Measurements from ENCODE around the gene ITPR3. TPM values are rescaled to one million over a fixed set of nuclear protein-coding genes. Genes with fewer than 3 reads are reported as not detected.

Gene ITPR3
- total RNA-seq, 2 experiments from 2014 or later, result 56.6 to 83.5 TPM

GRCh38 chr6:33602180-33602579 lies 18.9 kb upstream of the ITPR3 start:
- POLR2A ChIA-PET, result interaction anchor here (0.6 to 1.5 kb wide), 4 partner anchors 12 to 109 kb away, joined by 3 to 4 read pairs (median 3); partner anchors contain the start of genes ITPR3 and UQCC2
- no peaks in the 10 kb centered on the region for H3K79me2 ChIP-seq (ENCODE audit: insufficient read depth, low read depth, low read length)
- no peaks in the 10 kb centered on the region for H4K20me1 ChIP-seq (ENCODE audit: insufficient read depth, low read length)
- H3K4me2 ChIP-seq (ENCODE audit: low read length), result 0 out of 2 replicates have a peak overlapping the region, but pooled peaks have one; percentile 2
- no TSS peak for BruUV-seq (replicated peaks)
- DNase-seq (ENCODE audit: low spot score), result no peak
- no peak overlapping the region for H3K4me3 ChIP-seq (ENCODE audit: low read depth, low read length, poor library complexity, severe bottlenecking)
- H3K9me2 ChIP-seq (ENCODE audit: insufficient read depth, low read length), result no peaks in the 10 kb centered on the region
- CTCF ChIA-PET (ENCODE audit: unreplicated experiment), result no interaction called here
- no peak overlapping the region for H3K27ac ChIP-seq (ENCODE audit: low read depth, low read length, poor library complexity, severe bottlenecking)
- no peaks in the 10 kb centered on the region for H3K9me3 ChIP-seq (ENCODE audit: low read length)
- H3K4me1 ChIP-seq (ENCODE audit: insufficient read depth, low read length, poor library complexity, severe bottlenecking), result peaks cover 32% of the 10 kb centered on the region
- H3K36me3 ChIP-seq (ENCODE audit: insufficient read depth, low read length), result no peaks in the 10 kb centered on the region
- H2AFZ ChIP-seq (ENCODE audit: low read length), result no peak overlapping the region
- intact Hi-C loops (cut with micrococcal nuclease; ENCODE audit: unreplicated experiment), result no loop called here
- TF ChIP-seq EZH2phosphoT487 (IDR thresholded peaks at IDR 0.05; ENCODE audit: borderline replicate concordance, low read depth, low read length), result no peak
- TF ChIP-seq CTCF (conservative IDR thresholded peaks at IDR 0.05; ENCODE audit: low read length), result no peak

DNA sequence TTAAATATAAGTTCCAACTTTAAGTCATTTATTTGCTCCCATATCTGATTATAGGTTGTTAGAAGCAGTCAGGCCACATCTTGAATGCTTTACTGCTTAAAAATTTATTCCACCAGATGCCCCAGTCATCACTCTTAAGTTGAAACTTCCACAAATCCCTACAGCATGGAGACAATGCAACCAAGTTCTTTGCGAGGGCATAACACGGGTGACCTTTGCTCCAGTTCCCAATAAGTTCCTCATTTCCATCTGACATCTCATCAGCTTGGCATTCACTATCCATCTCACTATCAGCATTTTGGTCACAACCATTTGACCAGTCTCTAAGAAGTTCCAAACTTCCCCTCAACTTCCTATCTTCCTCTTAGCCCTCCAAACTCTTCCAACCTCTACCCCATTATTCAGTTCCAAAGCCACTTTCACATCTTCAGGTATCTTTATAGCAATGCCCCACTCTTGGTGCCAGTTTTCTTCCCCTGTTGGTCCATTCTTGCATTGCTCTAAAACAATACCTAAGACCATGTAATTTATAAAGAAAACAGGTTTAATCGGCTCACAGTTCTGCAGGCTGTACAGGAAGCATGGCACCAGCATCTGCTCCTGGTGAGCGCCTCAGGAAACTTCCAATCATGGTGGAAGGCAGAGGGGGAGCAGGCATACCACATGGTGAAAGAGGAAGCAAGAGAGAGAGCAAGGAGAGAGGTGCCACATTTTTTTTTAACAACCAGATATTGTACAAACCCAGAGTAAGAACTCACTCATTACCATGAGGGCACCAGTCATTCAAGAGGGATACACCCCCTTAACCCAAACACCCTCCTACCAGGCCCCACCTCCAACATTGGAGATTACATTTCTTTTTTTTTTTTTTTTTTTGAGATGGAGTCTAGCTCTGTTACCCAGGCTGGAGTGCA lies 15.9 kb upstream of the ITPR3 start:
- ChIA-PET POLR2A (no interaction called here), CTCF (ENCODE audit: unreplicated experiment) (no interaction called here)
- no peaks in the 10 kb centered on the region for H3K36me3 ChIP-seq (ENCODE audit: insufficient read depth, low read length)
- no peaks in the 10 kb centered on the region for H3K9me3 ChIP-seq (ENCODE audit: low read length)
- no peak for TF ChIP-seq EZH2phosphoT487 (IDR thresholded peaks at IDR 0.05; ENCODE audit: borderline replicate concordance, low read depth, low read length)
- TF ChIP-seq CTCF (conservative IDR thresholded peaks at IDR 0.05; ENCODE audit: low read length), result no peak
- H3K4me1 ChIP-seq (ENCODE audit: insufficient read depth, low read length, poor library complexity, severe bottlenecking), result peaks cover 25% of the 10 kb centered on the region
- H4K20me1 ChIP-seq (ENCODE audit: insufficient read depth, low read length), result no peaks in the 10 kb centered on the region
- no peak for DNase-seq (ENCODE audit: low spot score)
- H3K4me3 ChIP-seq (ENCODE audit: low read depth, low read length, poor library complexity, severe bottlenecking), result no peak overlapping the region
- no peaks in the 10 kb centered on the region for H3K9me2 ChIP-seq (ENCODE audit: insufficient read depth, low read length)
- no peaks in the 10 kb centered on the region for H3K79me2 ChIP-seq (ENCODE audit: insufficient read depth, low read depth, low read length)
- intact Hi-C loops (cut with micrococcal nuclease; ENCODE audit: unreplicated experiment), result no loop called here
- no TSS peak for BruUV-seq (replicated peaks)
- no peak overlapping the region for H3K27ac ChIP-seq (ENCODE audit: low read depth, low read length, poor library complexity, severe bottlenecking)
- no peak overlapping the region for H2AFZ ChIP-seq (ENCODE audit: low read length)
- H3K4me2 ChIP-seq (ENCODE audit: low read length), result no peak overlapping the region

DNA sequence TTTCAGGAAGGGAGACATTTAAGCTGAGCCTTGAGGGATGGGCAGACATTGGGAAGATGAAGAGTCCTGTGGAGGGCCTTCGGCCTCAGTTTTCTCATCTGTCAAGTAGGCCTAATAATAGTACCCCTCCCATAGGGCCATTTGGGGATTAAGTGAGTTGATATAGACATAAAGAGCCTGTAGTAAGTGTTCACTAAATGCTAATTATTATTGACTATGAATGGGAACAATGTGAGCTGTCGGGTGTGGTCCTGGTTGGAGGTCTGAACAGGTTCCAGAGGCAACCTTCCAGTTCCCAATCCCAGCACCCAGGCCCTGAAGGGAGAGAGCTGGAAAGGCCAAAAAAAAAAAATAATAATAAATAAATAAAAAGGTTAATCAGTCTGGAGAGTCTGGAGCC lies 14.5 kb upstream of the ITPR3 start:
- CTCF ChIA-PET (ENCODE audit: unreplicated experiment), result interaction anchor here (1.0 to 2.3 kb wide), 5 partner anchors 8 to 21 kb away, joined by 3 to 24 read pairs (median 6); no protein-coding TSS in a partner anchor
- Histone ChIP-seq H3K9me3 (ENCODE audit: low read length) (no peaks in the 10 kb centered on the region), H3K4me2 (ENCODE audit: low read length) (no peak overlapping the region), H3K79me2 (ENCODE audit: insufficient read depth, low read depth, low read length) (no peaks in the 10 kb centered on the region), H3K27ac (ENCODE audit: low read depth, low read length, poor library complexity, severe bottlenecking) (no peak overlapping the region), H2AFZ (ENCODE audit: low read length) (no peak overlapping the region), H3K9me2 (ENCODE audit: insufficient read depth, low read length) (no peaks in the 10 kb centered on the region), H4K20me1 (ENCODE audit: insufficient read depth, low read length) (no peaks in the 10 kb centered on the region), H3K4me1 (ENCODE audit: insufficient read depth, low read length, poor library complexity, severe bottlenecking) (peaks cover 27% of the 10 kb centered on the region), H3K36me3 (ENCODE audit: insufficient read depth, low read length) (no peaks in the 10 kb centered on the region), H3K4me3 (ENCODE audit: low read depth, low read length, poor library complexity, severe bottlenecking) (no peak overlapping the region)
- intact Hi-C loops (cut with micrococcal nuclease; ENCODE audit: unreplicated experiment), result loop anchor here (2.0 kb wide), 1 partner anchor 16 kb away; no protein-coding TSS in a partner anchor
- POLR2A ChIA-PET, result interaction anchor here (0.7 to 1.9 kb wide), 5 partner anchors 10 to 20 kb away, joined by 3 to 12 read pairs (median 4); no protein-coding TSS in a partner anchor
- TF ChIP-seq EZH2phosphoT487 (IDR thresholded peaks at IDR 0.05; ENCODE audit: borderline replicate concordance, low read depth, low read length) (no peak), CTCF (conservative IDR thresholded peaks at IDR 0.05; ENCODE audit: low read length) (no peak)
- DNase-seq (ENCODE audit: low spot score), result no peak
- BruUV-seq (replicated peaks), result no TSS peak
